Stimulated activated memory B cell treated with anti-CD40 and anti-IgM and Interleukin-4, amounts not matched to agents 10 μg/mL and 1 μg/mL and 100 μg/mL, for 72 hours (primary cell): ENCODE measurements around the gene TSHZ2.

ENCODE experiments used
- ATAC-seq: fragments of 150-1000 bp; cut with Tn5 transposase; 2 replicates; pipeline ENCODE4 v1.10.0; 2021
- H3K27ac Mint-ChIP-seq: one replicate; pipeline ENCODE4 v1.8.0; 2022; ENCODE audit warnings: mild to moderate bottlenecking, mixed read lengths
- H3K27me3 Mint-ChIP-seq: one replicate; pipeline ENCODE4 v1.8.0; 2022; ENCODE audit warnings: mixed read lengths
- H3K36me3 Mint-ChIP-seq: one replicate; pipeline ENCODE4 v1.8.0; 2022; ENCODE audit warnings: mixed read lengths
- H3K4me1 Mint-ChIP-seq: one replicate; pipeline ENCODE4 v1.8.0; 2022; ENCODE audit warnings: mixed read lengths
- H3K4me3 Mint-ChIP-seq: one replicate; pipeline ENCODE4 v1.8.0; 2022; ENCODE audit warnings: mild to moderate bottlenecking, moderate library complexity, mixed read lengths
- H3K9me3 Mint-ChIP-seq: one replicate; pipeline ENCODE4 v1.8.0; 2022; ENCODE audit warnings: mixed read lengths

Gene TSHZ2

DNA sequence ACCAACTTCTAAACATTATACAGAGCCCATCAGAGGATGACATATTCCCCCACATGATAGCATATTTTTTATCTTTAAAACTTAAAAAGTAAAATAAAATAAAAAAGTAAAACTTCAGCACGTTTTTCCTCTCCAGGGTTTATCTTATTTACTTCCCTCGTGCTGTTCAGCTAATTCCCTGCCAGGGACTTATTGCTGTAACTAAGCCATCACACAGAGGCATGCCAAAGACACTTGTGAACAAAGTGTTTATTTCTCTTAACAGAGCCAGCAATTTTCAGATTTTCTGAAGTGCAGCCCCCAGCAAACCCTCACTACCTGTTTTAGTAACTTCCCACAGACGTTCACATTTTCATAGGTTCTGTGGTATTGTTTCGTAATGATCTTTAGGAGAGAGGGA lies 327.7 kb downstream of the TSHZ2 start:
- H3K9me3 Mint-ChIP-seq: no peaks in the 10 kb centered on the region
- ATAC-seq: no peak
- H3K4me1 Mint-ChIP-seq: no peaks in the 10 kb centered on the region
- H3K27me3 Mint-ChIP-seq: peaks cover 17% of the 10 kb centered on the region
- H3K36me3 Mint-ChIP-seq: no peaks in the 10 kb centered on the region
- H3K4me3 Mint-ChIP-seq: no peak overlapping the region
- H3K27ac Mint-ChIP-seq: no peak overlapping the region

- no peak for ATAC-seq
- Mint-ChIP-seq H3K27ac (no peak overlapping the region), H3K4me1 (no peaks in the 10 kb centered on the region), H3K36me3 (no peaks in the 10 kb centered on the region), H3K27me3 (peaks cover 11% of the 10 kb centered on the region), H3K9me3 (no peaks in the 10 kb centered on the region), H3K4me3 (no peak overlapping the region)
Observed at GRCh38 chr20:53301869-53302268, 329.7 kb downstream of the TSHZ2 start.

DNA sequence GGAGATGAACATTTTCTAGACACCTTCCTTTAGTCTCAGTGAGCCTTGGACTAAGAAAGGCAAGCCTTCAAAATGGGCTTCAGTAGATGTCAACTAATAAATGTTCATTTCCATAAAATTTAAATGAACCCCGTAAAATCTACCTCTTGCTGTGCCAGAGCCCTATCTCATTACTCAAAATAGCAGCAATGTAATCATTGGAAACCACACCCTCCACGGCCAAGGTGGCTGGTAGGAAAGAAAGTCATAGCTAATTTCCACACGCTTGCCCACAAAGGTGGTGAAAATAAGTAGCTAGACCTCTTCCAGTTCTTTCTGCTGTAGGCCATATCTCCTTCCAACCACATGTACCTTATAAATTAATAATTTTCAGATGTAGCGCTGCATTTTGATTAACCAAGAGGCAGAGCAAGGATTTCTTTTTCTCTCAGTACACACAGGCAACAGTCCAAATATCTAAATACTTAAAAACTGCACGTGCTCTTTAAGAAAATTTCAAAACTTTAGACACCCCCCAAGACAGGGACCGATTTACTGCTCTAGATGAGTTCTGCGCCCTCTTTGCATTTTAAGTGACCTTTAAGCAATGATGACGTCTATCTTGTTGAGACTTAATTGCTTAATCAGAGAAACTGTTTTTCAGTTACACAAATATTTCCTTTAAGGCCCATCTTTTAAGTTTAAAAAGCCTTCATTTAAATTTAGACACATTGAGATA lies 330.7 kb downstream of the TSHZ2 start:
- no peaks in the 10 kb centered on the region for H3K4me1 Mint-ChIP-seq
- no peaks in the 10 kb centered on the region for H3K9me3 Mint-ChIP-seq
- ATAC-seq: no peak
- H3K27ac Mint-ChIP-seq: no peak overlapping the region
- no peak overlapping the region for H3K4me3 Mint-ChIP-seq
- no peaks in the 10 kb centered on the region for H3K36me3 Mint-ChIP-seq
- peaks cover 9% of the 10 kb centered on the region for H3K27me3 Mint-ChIP-seq

- no peaks in the 10 kb centered on the region for H3K36me3 Mint-ChIP-seq
- peaks cover 4% of the 10 kb centered on the region for H3K27me3 Mint-ChIP-seq
- ATAC-seq: no peak
- no peaks in the 10 kb centered on the region for H3K4me1 Mint-ChIP-seq
- no peak overlapping the region for H3K4me3 Mint-ChIP-seq
- no peak overlapping the region for H3K27ac Mint-ChIP-seq
- no peaks in the 10 kb centered on the region for H3K9me3 Mint-ChIP-seq
Observed at GRCh38 chr20:53303413-53303760, 331.2 kb downstream of the TSHZ2 start.

- no peak for ATAC-seq
- no peaks in the 10 kb centered on the region for H3K36me3 Mint-ChIP-seq
- H3K4me3 Mint-ChIP-seq: no peak overlapping the region
- no peaks in the 10 kb centered on the region for H3K9me3 Mint-ChIP-seq
- H3K27ac Mint-ChIP-seq: no peak overlapping the region
- H3K4me1 Mint-ChIP-seq: no peaks in the 10 kb centered on the region
- peaks cover 4% of the 10 kb centered on the region for H3K27me3 Mint-ChIP-seq
Observed at GRCh38 chr20:53304146-53304545, 332.0 kb downstream of the TSHZ2 start.

- no peaks in the 10 kb centered on the region for H3K4me1 Mint-ChIP-seq
- no peaks in the 10 kb centered on the region for H3K9me3 Mint-ChIP-seq
- peaks cover 9% of the 10 kb centered on the region for H3K27me3 Mint-ChIP-seq
- ATAC-seq: no peak
- H3K36me3 Mint-ChIP-seq: no peaks in the 10 kb centered on the region
- no peak overlapping the region for H3K4me3 Mint-ChIP-seq
- no peak overlapping the region for H3K27ac Mint-ChIP-seq
Observed at GRCh38 chr20:53306192-53306805, 334.1 kb downstream of the TSHZ2 start.

- Mint-ChIP-seq H3K4me1 (no peaks in the 10 kb centered on the region), H3K27me3 (peaks cover 9% of the 10 kb centered on the region), H3K9me3 (no peaks in the 10 kb centered on the region), H3K36me3 (no peaks in the 10 kb centered on the region), H3K27ac (no peak overlapping the region), H3K4me3 (no peak overlapping the region)
- no peak for ATAC-seq
Observed at GRCh38 chr20:53307964-53308597, 335.9 kb downstream of the TSHZ2 start.

DNA sequence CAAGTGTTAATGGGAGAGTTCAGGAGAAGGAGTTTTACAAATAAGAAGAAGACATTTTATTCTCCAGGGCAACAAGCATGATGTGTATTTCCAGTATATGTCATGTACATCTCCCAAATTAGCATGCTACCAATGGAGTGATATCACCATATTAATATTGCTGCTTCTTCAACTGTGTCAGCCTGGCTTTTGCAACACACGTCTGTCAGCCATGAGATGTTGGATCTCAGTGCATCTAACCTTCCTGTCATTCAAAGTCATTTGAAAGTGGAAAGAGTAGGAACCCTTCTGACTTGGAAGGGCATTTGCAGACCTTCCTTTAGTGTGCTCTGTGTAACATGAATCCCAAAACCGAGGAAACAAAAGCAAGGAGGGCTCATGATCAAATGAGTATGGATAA lies 337.4 kb downstream of the TSHZ2 start:
- Mint-ChIP-seq H3K4me1 (no peaks in the 10 kb centered on the region), H3K27me3 (peaks cover 9% of the 10 kb centered on the region), H3K9me3 (no peaks in the 10 kb centered on the region), H3K36me3 (no peaks in the 10 kb centered on the region), H3K4me3 (no peak overlapping the region), H3K27ac (no peak overlapping the region)
- ATAC-seq: no peak

DNA sequence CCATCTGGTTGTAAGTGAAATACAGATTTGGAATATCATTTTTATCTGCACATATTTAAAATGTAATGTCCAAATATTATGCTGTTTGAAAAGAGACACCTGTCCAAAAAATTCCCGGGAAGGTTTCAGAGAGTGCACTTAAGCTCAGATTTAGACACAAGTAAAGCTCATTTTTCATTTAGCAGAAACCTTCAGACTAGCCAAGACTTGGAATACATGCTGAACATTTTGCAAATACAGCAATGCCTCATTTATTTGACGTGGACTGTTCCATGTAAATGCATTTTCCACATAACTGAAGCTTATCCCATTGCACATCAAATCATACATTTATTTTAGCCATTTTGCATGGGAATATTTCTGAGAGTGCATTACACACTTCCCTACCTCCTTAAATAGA lies 340.8 kb downstream of the TSHZ2 start:
- Mint-ChIP-seq H3K4me1 (no peaks in the 10 kb centered on the region), H3K9me3 (no peaks in the 10 kb centered on the region), H3K27ac (no peak overlapping the region), H3K36me3 (no peaks in the 10 kb centered on the region), H3K27me3 (peaks cover 9% of the 10 kb centered on the region), H3K4me3 (no peak overlapping the region)
- no peak for ATAC-seq

DNA sequence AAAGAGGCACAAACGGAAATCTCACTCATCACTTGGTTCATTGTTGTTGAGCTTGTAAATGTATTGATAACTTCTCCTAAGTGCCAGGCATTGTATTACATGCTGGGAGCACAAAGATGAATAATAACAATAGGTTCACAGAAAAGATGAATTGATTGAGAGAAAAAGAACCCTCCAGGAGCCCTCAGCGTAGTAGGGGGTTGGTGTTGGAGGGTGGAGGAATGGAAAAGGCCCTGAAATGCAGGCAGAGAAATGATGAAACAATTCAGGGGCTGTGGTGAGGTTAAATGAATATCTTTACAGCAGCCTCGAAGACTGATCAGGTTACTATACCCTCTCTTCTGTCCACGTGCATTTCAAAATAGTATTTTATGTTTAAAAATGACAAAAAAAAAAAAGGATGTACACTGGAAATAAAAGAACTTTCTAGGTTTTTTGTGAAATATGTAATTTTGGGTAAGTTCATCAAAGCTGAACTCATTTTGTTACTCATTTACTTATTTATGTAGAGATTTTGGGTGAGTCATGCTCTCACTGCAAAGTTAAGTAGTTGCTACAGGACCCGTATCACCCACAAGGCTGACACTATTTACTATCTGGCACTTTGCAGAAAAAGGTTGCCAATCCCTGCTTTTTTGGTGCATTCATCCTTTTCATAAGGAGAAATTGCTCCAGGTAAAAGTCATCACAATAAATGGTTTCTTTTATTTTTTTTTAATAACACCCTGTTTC lies 344.2 kb downstream of the TSHZ2 start:
- H3K9me3 Mint-ChIP-seq: peaks cover 8% of the 10 kb centered on the region
- no peak for ATAC-seq
- H3K27ac Mint-ChIP-seq: no peak overlapping the region
- H3K4me3 Mint-ChIP-seq: no peak overlapping the region
- H3K36me3 Mint-ChIP-seq: peaks cover 5% of the 10 kb centered on the region
- H3K4me1 Mint-ChIP-seq: no peaks in the 10 kb centered on the region
- H3K27me3 Mint-ChIP-seq: no peaks in the 10 kb centered on the region

DNA sequence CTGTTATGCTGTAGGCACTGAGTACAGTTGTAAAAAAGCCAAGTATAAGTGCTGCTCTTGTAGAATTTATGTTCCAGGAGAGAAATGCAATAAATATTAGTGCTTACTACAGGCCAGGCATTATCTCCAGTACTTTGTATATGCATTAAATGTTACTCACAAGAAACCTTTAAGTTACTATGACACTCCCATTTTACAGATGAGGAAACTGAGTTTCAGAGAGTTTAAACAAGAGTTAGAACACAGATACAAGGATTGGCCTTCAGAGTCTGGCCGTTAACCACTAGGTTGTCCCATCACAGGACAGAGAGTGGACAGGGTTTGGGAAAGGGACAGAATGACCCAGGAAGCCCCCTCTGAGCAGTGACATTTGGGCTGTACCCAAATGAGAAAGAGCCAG lies 347.0 kb downstream of the TSHZ2 start:
- H3K9me3 Mint-ChIP-seq: peaks cover 8% of the 10 kb centered on the region
- H3K4me1 Mint-ChIP-seq: no peaks in the 10 kb centered on the region
- no peak overlapping the region for H3K4me3 Mint-ChIP-seq
- ATAC-seq: no peak
- H3K27ac Mint-ChIP-seq: no peak overlapping the region
- peaks cover 5% of the 10 kb centered on the region for H3K36me3 Mint-ChIP-seq
- H3K27me3 Mint-ChIP-seq: no peaks in the 10 kb centered on the region

GRCh38 chr20:53319716-53320115 lies 347.6 kb downstream of the TSHZ2 start:
- H3K27ac Mint-ChIP-seq: no peak overlapping the region
- no peak for ATAC-seq
- peaks cover 8% of the 10 kb centered on the region for H3K9me3 Mint-ChIP-seq
- H3K27me3 Mint-ChIP-seq: no peaks in the 10 kb centered on the region
- peaks cover 5% of the 10 kb centered on the region for H3K36me3 Mint-ChIP-seq
- H3K4me3 Mint-ChIP-seq: no peak overlapping the region
- H3K4me1 Mint-ChIP-seq: no peaks in the 10 kb centered on the region

- H3K4me3 Mint-ChIP-seq: no peak overlapping the region
- H3K27me3 Mint-ChIP-seq: no peaks in the 10 kb centered on the region
- peaks cover 5% of the 10 kb centered on the region for H3K36me3 Mint-ChIP-seq
- H3K27ac Mint-ChIP-seq: no peak overlapping the region
- H3K9me3 Mint-ChIP-seq: peaks cover 8% of the 10 kb centered on the region
- no peaks in the 10 kb centered on the region for H3K4me1 Mint-ChIP-seq
- no peak for ATAC-seq
Observed at GRCh38 chr20:53320701-53321100, 348.5 kb downstream of the TSHZ2 start.

- Mint-ChIP-seq H3K9me3 (peaks cover 8% of the 10 kb centered on the region), H3K27me3 (no peaks in the 10 kb centered on the region), H3K27ac (no peak overlapping the region), H3K4me1 (no peaks in the 10 kb centered on the region), H3K36me3 (peaks cover 5% of the 10 kb centered on the region), H3K4me3 (no peak overlapping the region)
- no peak for ATAC-seq
Observed at GRCh38 chr20:53321596-53321995, 349.4 kb downstream of the TSHZ2 start.

GRCh38 chr20:53322651-53323050 lies 350.5 kb downstream of the TSHZ2 start:
- Mint-ChIP-seq H3K36me3 (peaks cover 5% of the 10 kb centered on the region), H3K9me3 (peaks cover 8% of the 10 kb centered on the region), H3K4me1 (no peaks in the 10 kb centered on the region), H3K27ac (no peak overlapping the region), H3K4me3 (no peak overlapping the region), H3K27me3 (no peaks in the 10 kb centered on the region)
- no peak for ATAC-seq
